Lower leg skin (tissue), 3 donors: ENCODE measurements around the gene DNAL4.

Experiments
- POLR2A ChIP-seq, 2 donors: fragments of 450-650 bp; IDR thresholded peaks; one replicate each; pipeline ENCODE4 v1.6.1; 2016 to 2017; ENCODE audit warnings: antibody characterized with exemption in 2 of 2, mild to moderate bottlenecking in 1 of 2, moderate library complexity in 1 of 2
- TF ChIP-seq, protein P1 (sequence below), 3 donors: fragments of 450-650 bp; IDR thresholded peaks; one replicate each; pipeline ENCODE4 v1.5.1; 2016; ENCODE audit warnings: antibody characterized with exemption in 3 of 3, mild to moderate bottlenecking in 3 of 3, moderate library complexity in 2 of 3

DNA sequence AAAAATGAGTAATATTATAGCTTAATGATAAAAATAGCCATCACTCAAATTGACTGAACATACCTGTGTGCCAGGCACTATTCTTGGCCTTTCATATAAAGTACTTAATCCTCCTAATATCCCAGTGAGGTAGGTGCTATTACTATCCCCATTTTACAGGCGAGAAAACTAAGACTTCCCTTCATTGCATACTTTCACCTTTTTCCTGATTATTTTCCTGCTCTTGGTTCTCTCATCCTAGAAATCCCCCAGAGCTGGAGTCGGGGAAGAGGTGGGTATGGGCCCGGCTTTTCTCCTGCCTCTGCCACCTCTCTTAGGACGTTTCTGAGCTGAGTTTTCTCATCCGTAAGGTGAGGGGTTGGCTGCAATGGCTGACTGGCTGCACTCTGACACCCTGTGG is 47.7 kb upstream of the DNAL4 start:
- TF ChIP-seq, protein P1, sequence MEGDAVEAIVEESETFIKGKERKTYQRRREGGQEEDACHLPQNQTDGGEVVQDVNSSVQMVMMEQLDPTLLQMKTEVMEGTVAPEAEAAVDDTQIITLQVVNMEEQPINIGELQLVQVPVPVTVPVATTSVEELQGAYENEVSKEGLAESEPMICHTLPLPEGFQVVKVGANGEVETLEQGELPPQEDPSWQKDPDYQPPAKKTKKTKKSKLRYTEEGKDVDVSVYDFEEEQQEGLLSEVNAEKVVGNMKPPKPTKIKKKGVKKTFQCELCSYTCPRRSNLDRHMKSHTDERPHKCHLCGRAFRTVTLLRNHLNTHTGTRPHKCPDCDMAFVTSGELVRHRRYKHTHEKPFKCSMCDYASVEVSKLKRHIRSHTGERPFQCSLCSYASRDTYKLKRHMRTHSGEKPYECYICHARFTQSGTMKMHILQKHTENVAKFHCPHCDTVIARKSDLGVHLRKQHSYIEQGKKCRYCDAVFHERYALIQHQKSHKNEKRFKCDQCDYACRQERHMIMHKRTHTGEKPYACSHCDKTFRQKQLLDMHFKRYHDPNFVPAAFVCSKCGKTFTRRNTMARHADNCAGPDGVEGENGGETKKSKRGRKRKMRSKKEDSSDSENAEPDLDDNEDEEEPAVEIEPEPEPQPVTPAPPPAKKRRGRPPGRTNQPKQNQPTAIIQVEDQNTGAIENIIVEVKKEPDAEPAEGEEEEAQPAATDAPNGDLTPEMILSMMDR (IDR thresholded peaks at IDR 0.05) = no peak
- TF ChIP-seq POLR2A (IDR thresholded peaks at IDR 0.05) = no peak
